Thyroid gland (tissue), 4 donors: ENCODE data around the gene SARNP.

Source experiments
- CTCF ChIP-seq, 6 experiments: fragments of 200-600 bp in 3 of 6; fragments of 450-650 bp in 3 of 6; sonication (generic) in 3 of 6; IDR thresholded peaks; one replicate each; pipeline ENCODE4 v1.5.1; 2016 to 2019; ENCODE audit warnings: antibody characterized with exemption in 6 of 6, mild to moderate bottlenecking in 2 of 6, inconsistent platforms in 1 of 6, moderate library complexity in 1 of 6
- POLR2A ChIP-seq, 2 donors: fragments of 450-650 bp; IDR thresholded peaks; one replicate each; pipeline ENCODE4 v1.6.1; 2017; ENCODE audit warnings: antibody characterized with exemption in 2 of 2, mild to moderate bottlenecking in 2 of 2, moderate library complexity in 1 of 2

DNA sequence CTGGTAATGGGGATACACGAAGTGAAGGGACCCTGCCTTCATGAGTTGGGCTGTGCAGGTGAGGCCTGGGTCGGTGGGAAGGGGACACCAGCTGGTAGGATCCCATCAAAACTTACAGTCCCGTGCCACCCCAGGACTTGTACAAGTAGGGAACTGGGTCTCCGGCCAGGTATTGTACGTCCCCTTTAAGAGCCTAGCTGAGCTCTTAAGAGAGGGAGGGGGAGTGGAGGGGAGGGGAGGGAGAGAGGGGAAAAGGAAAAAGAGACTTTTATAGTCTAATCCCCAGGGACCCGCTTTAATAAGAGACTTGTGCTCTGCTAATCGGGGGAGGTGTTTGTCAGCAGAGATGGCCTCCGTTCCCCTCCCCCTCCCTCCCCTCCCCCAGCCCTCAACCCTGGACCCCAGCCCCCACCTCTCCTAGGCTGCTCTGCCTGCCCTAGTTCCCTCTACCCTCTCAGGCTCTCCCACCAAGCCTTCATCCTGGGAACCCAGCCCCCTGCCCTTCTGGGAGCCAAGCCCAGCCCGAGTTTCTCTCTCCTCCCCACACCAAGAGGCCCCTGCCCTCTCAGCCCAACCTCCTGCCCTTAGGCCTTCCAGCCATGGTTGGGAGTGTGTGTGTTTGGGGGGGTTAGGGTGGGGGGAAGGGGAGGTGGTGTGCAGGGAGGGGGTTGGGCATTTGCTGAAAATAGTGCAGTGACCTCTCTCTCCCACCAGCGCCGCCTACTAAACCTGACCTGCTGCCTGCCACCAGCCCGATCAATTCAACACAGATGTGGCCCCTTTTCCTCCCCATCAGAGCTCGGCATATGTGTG lies 72.0 kb downstream of the SARNP start:
- no peak for TF ChIP-seq CTCF (IDR thresholded peaks at IDR 0.05)
- no peak for TF ChIP-seq POLR2A (IDR thresholded peaks at IDR 0.05)
